WERI-Rb-1 (cell line): ENCODE results near the gene IFT88.
A peak's percentile ranks its signal among the peaks of the same experiment; 100 is the strongest.

Experiments
- DNase-seq: peaks from one replicate; pipeline ENCODE4 v3.0.0-alpha.2; 2020
- H3K27ac ChIP-seq: fragments of 250-450 bp; sonication (Bioruptor Pico); 2 replicates; pipeline ENCODE4 v1.5.1; 2020; ENCODE audit warnings: mild to moderate bottlenecking, moderate library complexity
- H3K27me3 ChIP-seq: fragments of 250-450 bp; sonication (Bioruptor Pico); 2 replicates; pipeline ENCODE4 v1.5.1; 2021; ENCODE audit warnings: mild to moderate bottlenecking, low read depth, moderate library complexity; ENCODE audit not compliant: insufficient read depth, severe bottlenecking
- H3K36me3 ChIP-seq: fragments of 250-450 bp; sonication (Bioruptor Pico); 2 replicates; pipeline ENCODE4 v1.5.1; 2020; ENCODE audit warnings: mild to moderate bottlenecking, moderate library complexity
- H3K4me3 ChIP-seq: 2 replicates; pipeline ENCODE4 v1.5.1; 2011; ENCODE audit warnings: low read depth, mild to moderate bottlenecking, control low read depth, low read length
- H3K9me3 ChIP-seq: fragments of 250-450 bp; sonication (Bioruptor Pico); 2 replicates; pipeline ENCODE4 v1.5.1; 2021; ENCODE audit warnings: mild to moderate bottlenecking, moderate library complexity; ENCODE audit not compliant: severe bottlenecking
- TF ChIP-seq, protein P1 (sequence below): IDR thresholded peaks from 2 replicates; pipeline ENCODE4 v1.5.1; 2011; ENCODE audit warnings: low read depth, mild to moderate bottlenecking, control low read depth, inconsistent platforms, low read length

The IFT88 gene

DNA sequence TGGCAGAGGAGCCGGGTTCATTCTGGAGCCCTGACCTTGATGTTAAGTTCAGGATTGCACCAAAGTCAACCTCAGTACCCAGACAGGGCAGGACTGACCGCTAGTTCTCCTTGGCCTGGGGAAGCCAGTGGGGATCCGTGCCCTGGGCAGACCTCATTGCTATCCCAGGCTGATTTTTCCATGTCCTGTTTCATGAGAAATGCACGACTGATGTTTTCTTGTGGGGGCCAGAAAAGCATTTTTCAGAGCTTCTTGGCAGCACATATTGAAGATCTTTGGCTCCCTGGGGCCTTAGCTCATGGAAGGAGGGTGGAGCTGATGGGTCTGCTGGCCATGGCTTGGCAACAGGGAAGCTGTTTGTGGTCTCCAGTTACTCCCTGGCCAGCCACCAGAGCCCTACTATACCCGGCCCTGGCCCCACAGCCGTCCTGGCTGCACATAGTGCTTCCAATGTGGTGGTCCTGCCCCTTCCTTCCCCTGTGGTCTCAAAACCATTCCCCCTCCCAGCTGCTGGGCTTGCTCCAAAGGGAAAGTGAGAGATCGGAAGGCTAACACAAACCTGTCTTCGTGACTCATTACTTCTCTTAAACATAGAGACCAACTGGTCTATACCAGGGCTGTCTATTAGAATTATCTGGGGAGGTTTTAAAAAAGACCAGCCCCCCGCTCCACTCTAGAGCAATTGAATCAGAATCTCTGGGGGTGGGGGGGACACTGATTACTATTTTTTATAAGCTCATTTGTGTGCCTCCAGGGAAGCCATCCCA, 147.8 kb downstream of the IFT88 start:
- Histone ChIP-seq H3K4me3 (no peak overlapping the region), H3K27ac (no peak overlapping the region), H3K36me3 (no peaks in the 10 kb centered on the region), H3K9me3 (peaks cover 2% of the 10 kb centered on the region), H3K27me3 (no peaks in the 10 kb centered on the region)
- TF ChIP-seq, protein P1, sequence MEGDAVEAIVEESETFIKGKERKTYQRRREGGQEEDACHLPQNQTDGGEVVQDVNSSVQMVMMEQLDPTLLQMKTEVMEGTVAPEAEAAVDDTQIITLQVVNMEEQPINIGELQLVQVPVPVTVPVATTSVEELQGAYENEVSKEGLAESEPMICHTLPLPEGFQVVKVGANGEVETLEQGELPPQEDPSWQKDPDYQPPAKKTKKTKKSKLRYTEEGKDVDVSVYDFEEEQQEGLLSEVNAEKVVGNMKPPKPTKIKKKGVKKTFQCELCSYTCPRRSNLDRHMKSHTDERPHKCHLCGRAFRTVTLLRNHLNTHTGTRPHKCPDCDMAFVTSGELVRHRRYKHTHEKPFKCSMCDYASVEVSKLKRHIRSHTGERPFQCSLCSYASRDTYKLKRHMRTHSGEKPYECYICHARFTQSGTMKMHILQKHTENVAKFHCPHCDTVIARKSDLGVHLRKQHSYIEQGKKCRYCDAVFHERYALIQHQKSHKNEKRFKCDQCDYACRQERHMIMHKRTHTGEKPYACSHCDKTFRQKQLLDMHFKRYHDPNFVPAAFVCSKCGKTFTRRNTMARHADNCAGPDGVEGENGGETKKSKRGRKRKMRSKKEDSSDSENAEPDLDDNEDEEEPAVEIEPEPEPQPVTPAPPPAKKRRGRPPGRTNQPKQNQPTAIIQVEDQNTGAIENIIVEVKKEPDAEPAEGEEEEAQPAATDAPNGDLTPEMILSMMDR: no peak
- no peak for DNase-seq

DNA sequence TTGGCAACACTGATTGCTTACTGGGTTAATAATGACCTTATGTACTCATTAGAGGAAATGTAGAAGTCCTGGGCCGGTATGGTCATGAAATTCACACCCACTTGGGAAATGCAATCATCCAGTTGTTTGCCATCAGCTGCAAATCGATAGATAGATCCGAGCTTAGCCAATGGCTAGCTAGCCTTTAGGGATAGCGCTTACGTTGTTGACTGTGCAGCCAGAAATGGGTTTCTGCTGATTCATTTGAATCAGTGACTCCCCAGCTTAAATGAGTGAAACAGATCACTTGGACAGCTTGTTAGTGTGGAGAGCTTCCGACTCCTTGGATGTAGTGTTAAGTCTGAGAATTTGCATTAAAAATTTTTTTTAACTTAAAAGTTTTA, 148.4 kb downstream of the IFT88 start:
- TF ChIP-seq, protein P1: no peak
- Histone ChIP-seq H3K27me3 (no peaks in the 10 kb centered on the region), H3K9me3 (peaks cover 2% of the 10 kb centered on the region), H3K4me3 (no peak overlapping the region), H3K36me3 (no peaks in the 10 kb centered on the region), H3K27ac (no peak overlapping the region)
- no peak for DNase-seq

- Histone ChIP-seq H3K9me3 (peaks cover 2% of the 10 kb centered on the region), H3K4me3 (peak overlapping the region; percentile 19), H3K27me3 (no peaks in the 10 kb centered on the region), H3K36me3 (no peaks in the 10 kb centered on the region), H3K27ac (peak overlapping the region; percentile 79)
- TF ChIP-seq, protein P1: no peak
- peak; percentile 96 for DNase-seq
These were observed 150.0 kb downstream of the IFT88 start for GRCh38 chr13:20716951-20717350.

GRCh38 chr13:20717581-20718542, 150.9 kb downstream of the IFT88 start:
- Histone ChIP-seq H3K9me3 (peaks cover 2% of the 10 kb centered on the region), H3K27ac (peak overlapping the region; percentile 79), H3K27me3 (no peaks in the 10 kb centered on the region), H3K36me3 (no peaks in the 10 kb centered on the region), H3K4me3 (peak overlapping the region; percentile 19; the same call in 1 of the 2 replicates)
- TF ChIP-seq, protein P1: no peak
- DNase-seq: no peak

- no peaks in the 10 kb centered on the region for H3K27me3 ChIP-seq
- no peak for DNase-seq
- no peaks in the 10 kb centered on the region for H3K36me3 ChIP-seq
- H3K9me3 ChIP-seq: peaks cover 2% of the 10 kb centered on the region
- H3K4me3 ChIP-seq: no peak overlapping the region
- no peak overlapping the region for H3K27ac ChIP-seq
- TF ChIP-seq, protein P1: no peak
These were observed 152.1 kb downstream of the IFT88 start for GRCh38 chr13:20718958-20719566.
